K562 (cell line): ENCODE measurements around the gene CNTN5.

Experiments used
- CBX3 ChIP-seq, 2 experiments: IDR thresholded peaks; 1 replicate in 1 of 2; 2 replicates in 1 of 2; pipeline ENCODE4 v1.6.1; 2012; ENCODE audit warnings: inconsistent platforms in 2 of 2, low read length in 2 of 2, borderline replicate concordance in 1 of 2, control low read depth in 1 of 2
- ELF2 ChIP-seq: fragments of 250-450 bp; sonication (Bioruptor Pico); IDR thresholded peaks from 2 replicates; pipeline ENCODE4 v1.5.0; 2021; ENCODE audit warnings: mild to moderate bottlenecking
- ERF ChIP-seq: fragments of 450-650 bp; formaldehyde crosslinking; IDR thresholded peaks from 2 replicates; pipeline ENCODE4 v1.4.0; 2020; ENCODE audit warnings: mild to moderate bottlenecking, mixed read lengths
- FOS ChIP-seq: IDR thresholded peaks from 3 replicates; pipeline ENCODE4 v1.6.1; 2011; ENCODE audit not compliant: insufficient read length; ENCODE audit errors: extremely low read depth
- GABPA ChIP-seq: fragments of 200-800 bp; sonication (Bioruptor generic); conservative IDR thresholded peaks from 2 replicates; pipeline ENCODE4 v1.6.1; 2016; ENCODE audit warnings: low read depth, missing genetic modification characterization, missing compliant biosample characterization
- POLR2A ChIP-seq: fragments of 450-650 bp; conservative IDR thresholded peaks from 2 replicates; pipeline ENCODE4 v1.6.1; 2016
- RBM17 ChIP-seq: fragments of 200-400 bp; formaldehyde crosslinking; IDR thresholded peaks from 2 replicates; pipeline ENCODE4 v1.6.1; 2017; ENCODE audit warnings: low read depth, mild to moderate bottlenecking, low read length, borderline replicate concordance
- SETDB1 ChIP-seq: IDR thresholded peaks from one replicate; pipeline ENCODE4 v1.6.1; 2012; ENCODE audit warnings: low read length, control low read depth, inconsistent platforms
- SMARCC2 ChIP-seq: fragments of 450-650 bp; IDR thresholded peaks from 2 replicates; pipeline ENCODE4 v1.6.1; 2017; ENCODE audit warnings: antibody characterized with exemption, moderate library complexity, mild to moderate bottlenecking, low read depth
- ZNF311 ChIP-seq: fragments of 250-450 bp; sonication (Bioruptor Pico); IDR thresholded peaks from 2 replicates; pipeline ENCODE4 v1.4.0; 2020; ENCODE audit warnings: mild to moderate bottlenecking, moderate library complexity
- TF ChIP-seq, protein P1 (sequence below): fragments of 250-450 bp; sonication (Bioruptor Pico); IDR thresholded peaks from 2 replicates; pipeline ENCODE4 v1.5.0; 2020; ENCODE audit warnings: mild to moderate bottlenecking, borderline replicate concordance
- TF ChIP-seq, protein P2 (sequence below), 3 experiments: IDR thresholded peaks in 2 of 3; conservative IDR thresholded peaks in 1 of 3; 2 replicates each; pipeline ENCODE4 v1.5.1; 2011 to 2012; ENCODE audit warnings: low read length in 3 of 3, mild to moderate bottlenecking in 3 of 3, control low read depth in 2 of 3, improper control_type of control experiment in 1 of 3, inconsistent platforms in 1 of 3, low read depth in 1 of 3, mixed read lengths in 1 of 3, moderate library complexity in 1 of 3; ENCODE audit not compliant: insufficient read depth in 2 of 3

DNA sequence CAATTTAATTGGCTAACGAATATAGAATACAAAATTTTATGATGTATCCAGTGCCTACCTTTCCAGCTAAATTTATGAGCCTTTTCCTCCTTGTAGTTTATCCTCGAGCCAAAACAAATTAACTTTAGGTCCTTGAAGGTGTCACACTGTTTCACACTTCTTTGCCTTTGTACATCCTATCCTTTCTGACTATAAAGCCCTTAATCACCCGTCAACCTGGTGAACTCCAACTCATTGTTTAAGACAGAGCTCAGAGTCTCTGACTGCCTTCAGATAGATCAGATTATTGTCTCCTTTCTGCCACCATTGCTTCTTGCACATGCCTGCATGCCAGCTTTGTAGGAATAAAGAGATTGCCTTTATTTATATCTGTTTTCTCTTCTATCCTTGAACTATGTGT lies 58.8 kb downstream of the CNTN5 start:
- TF ChIP-seq GABPA (tag) (no peak), SETDB1 (no peak), SMARCC2 (no peak), FOS (no peak), POLR2A (no peak), RBM17 (no peak), ZNF311 (CRISPR knock-in tag) (no peak), ERF (CRISPR knock-in tag) (no peak), CBX3 (IDR thresholded peaks at IDR 0.05; ENCODE audit: borderline replicate concordance in 1 of 2, low read length in 2 of 2) (no peak), ELF2 (CRISPR knock-in tag) (no peak)
- TF ChIP-seq, protein P1, sequence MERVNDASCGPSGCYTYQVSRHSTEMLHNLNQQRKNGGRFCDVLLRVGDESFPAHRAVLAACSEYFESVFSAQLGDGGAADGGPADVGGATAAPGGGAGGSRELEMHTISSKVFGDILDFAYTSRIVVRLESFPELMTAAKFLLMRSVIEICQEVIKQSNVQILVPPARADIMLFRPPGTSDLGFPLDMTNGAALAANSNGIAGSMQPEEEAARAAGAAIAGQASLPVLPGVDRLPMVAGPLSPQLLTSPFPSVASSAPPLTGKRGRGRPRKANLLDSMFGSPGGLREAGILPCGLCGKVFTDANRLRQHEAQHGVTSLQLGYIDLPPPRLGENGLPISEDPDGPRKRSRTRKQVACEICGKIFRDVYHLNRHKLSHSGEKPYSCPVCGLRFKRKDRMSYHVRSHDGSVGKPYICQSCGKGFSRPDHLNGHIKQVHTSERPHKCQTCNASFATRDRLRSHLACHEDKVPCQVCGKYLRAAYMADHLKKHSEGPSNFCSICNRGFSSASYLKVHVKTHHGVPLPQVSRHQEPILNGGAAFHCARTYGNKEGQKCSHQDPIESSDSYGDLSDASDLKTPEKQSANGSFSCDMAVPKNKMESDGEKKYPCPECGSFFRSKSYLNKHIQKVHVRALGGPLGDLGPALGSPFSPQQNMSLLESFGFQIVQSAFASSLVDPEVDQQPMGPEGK (CRISPR knock-in tag) = no peak
- TF ChIP-seq, protein P2, sequence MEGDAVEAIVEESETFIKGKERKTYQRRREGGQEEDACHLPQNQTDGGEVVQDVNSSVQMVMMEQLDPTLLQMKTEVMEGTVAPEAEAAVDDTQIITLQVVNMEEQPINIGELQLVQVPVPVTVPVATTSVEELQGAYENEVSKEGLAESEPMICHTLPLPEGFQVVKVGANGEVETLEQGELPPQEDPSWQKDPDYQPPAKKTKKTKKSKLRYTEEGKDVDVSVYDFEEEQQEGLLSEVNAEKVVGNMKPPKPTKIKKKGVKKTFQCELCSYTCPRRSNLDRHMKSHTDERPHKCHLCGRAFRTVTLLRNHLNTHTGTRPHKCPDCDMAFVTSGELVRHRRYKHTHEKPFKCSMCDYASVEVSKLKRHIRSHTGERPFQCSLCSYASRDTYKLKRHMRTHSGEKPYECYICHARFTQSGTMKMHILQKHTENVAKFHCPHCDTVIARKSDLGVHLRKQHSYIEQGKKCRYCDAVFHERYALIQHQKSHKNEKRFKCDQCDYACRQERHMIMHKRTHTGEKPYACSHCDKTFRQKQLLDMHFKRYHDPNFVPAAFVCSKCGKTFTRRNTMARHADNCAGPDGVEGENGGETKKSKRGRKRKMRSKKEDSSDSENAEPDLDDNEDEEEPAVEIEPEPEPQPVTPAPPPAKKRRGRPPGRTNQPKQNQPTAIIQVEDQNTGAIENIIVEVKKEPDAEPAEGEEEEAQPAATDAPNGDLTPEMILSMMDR (IDR thresholded peaks at IDR 0.05 in 2 of 3, conservative IDR thresholded peaks at IDR 0.05 in 1 of 3; ENCODE audit: insufficient read depth in 2 of 3, low read depth in 1 of 3, low read length in 3 of 3) = no peak
